CD4-positive, alpha-beta T cell (primary cell): ENCODE data around the gene MSGN1. TPM values are rescaled to one million over a fixed set of nuclear protein-coding genes. Genes with fewer than 3 reads are reported as not detected.

Source experiments
- ATAC-seq: fragments of 200-7000 bp; cut with Tn5 transposase; one replicate; pipeline ENCODE4 v1.10.0; 2022; ENCODE audit warnings: mild to moderate bottlenecking; ENCODE audit not compliant: poor library complexity
- CTCF ChIA-PET: fragments of 350-600 bp; sonication (Branson Sonifier 250); formaldehyde crosslinking; loops from one replicate; lab custom pipeline; 2021; ENCODE audit warnings: antibody characterized with exemption, inconsistent platforms; lab: Charles Lee
- POLR2A ChIA-PET: fragments of 350-600 bp; sonication (Branson Sonifier 250); formaldehyde crosslinking; loops from one replicate; lab custom pipeline; 2021; ENCODE audit warnings: antibody characterized with exemption, inconsistent platforms; lab: Charles Lee
- DNase-seq, 14 experiments: peaks; one replicate each; pipeline ENCODE4 v3.0.0-alpha.2; 2013 to 2020; ENCODE audit warnings: mixed read lengths in 2 of 14
- H3K27ac ChIP-seq, 2 donors: one replicate each; pipeline versions ENCODE4 v1.5.1 to v1.7.0; 2013; ENCODE audit warnings: low read length in 2 of 2, low read depth in 1 of 2, mild to moderate bottlenecking in 1 of 2
- H3K27me3 ChIP-seq, 2 experiments: 1 replicate in 1 of 2; 2 replicates in 1 of 2; pipeline versions ENCODE4 v1.6.1 to v1.7.0; 2013; ENCODE audit warnings: low read length in 2 of 2, control low read depth in 1 of 2, mild to moderate bottlenecking in 1 of 2, moderate library complexity in 1 of 2; ENCODE audit not compliant: insufficient read depth in 2 of 2, control insufficient read depth in 1 of 2
- H3K36me3 ChIP-seq: one replicate; pipeline ENCODE4 v1.6.1; 2013; ENCODE audit warnings: low read length, control low read depth; ENCODE audit not compliant: insufficient read depth
- H3K4me1 ChIP-seq: one replicate; pipeline ENCODE4 v1.6.1; 2013; ENCODE audit warnings: low read length, control low read depth; ENCODE audit not compliant: insufficient read depth
- H3K4me3 ChIP-seq: one replicate; pipeline ENCODE4 v1.5.1; 2013; ENCODE audit warnings: mild to moderate bottlenecking, low read length, moderate library complexity
- H3K9me3 ChIP-seq, 2 experiments: 1 replicate in 1 of 2; 2 replicates in 1 of 2; pipeline versions ENCODE4 v1.6.1 to v1.7.0; 2013; ENCODE audit warnings: low read length in 2 of 2, mild to moderate bottlenecking in 2 of 2, control low read depth in 1 of 2, moderate library complexity in 1 of 2; ENCODE audit not compliant: control insufficient read depth in 1 of 2, insufficient read depth in 1 of 2
- H3K27ac Mint-ChIP-seq: one replicate; pipeline ENCODE4 v1.8.0; 2020; ENCODE audit warnings: mixed read lengths
- H3K27me3 Mint-ChIP-seq: one replicate; pipeline ENCODE4 v1.8.0; 2021; ENCODE audit warnings: mixed read lengths
- H3K36me3 Mint-ChIP-seq: one replicate; pipeline ENCODE4 v1.8.0; 2021; ENCODE audit warnings: low read depth, mixed read lengths
- H3K4me1 Mint-ChIP-seq: one replicate; pipeline ENCODE4 v1.8.0; 2021; ENCODE audit warnings: low read depth, mixed read lengths
- H3K4me3 Mint-ChIP-seq: one replicate; pipeline ENCODE4 v1.8.0; 2020; ENCODE audit warnings: mild to moderate bottlenecking, mixed read lengths
- H3K9me3 Mint-ChIP-seq: one replicate; pipeline ENCODE4 v1.8.0; 2020; ENCODE audit warnings: mixed read lengths
- CTCF ChIP-seq: fragments of 200-600 bp; IDR thresholded peaks from one replicate; pipeline ENCODE4 v1.8.0; 2022; ENCODE audit warnings: antibody characterized with exemption, mild to moderate bottlenecking
- intact Hi-C, 2 experiments: fragments of 100-400 bp; cut with DNase I in 1 of 2; cut with micrococcal nuclease in 1 of 2; formaldehyde crosslinking; loops; one replicate each; pipeline versions ENCODE4 v1.15.1 to v1.9.0; 2023 to 2025; cut with DNase I, micrococcal nuclease
- total RNA-seq, 174 experiments: library from RNA in 2 of 174; stranded (reverse) in 2 of 174; gene quantifications; one replicate each; pipeline ENCODE4 v1.2.3 and lab custom pipeline; 2021 to 2026

MSGN1 gene
- total RNA-seq, 2 experiments from 2014 or later: not detected

DNA sequence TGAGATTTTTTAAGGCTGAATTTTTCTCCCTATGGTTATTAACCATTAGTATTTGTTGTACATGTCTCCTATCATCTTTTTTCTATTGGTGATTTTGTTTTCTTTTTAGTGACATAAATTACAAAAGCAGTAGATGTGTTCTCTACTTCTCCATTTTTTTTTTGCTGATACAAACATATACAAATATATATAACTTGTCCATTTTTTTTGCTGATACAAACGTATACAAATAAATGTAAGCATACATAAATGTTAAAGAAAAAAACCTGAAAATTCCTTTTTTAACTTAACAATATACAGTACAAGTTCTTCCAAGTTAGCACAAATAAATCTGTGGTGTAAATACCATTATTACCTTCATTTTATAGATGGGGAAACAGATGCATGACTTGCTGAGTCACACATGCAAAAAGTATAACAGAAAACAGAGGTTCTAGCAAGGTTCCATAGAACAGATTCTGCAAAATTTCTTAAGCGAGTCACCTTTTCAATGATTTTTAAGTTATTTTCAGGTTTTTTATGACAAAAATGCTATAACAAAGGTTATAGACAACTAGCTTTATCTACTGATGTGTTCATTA, 2.1 kb downstream of the MSGN1 start:
- no peaks in the 10 kb centered on the region for H3K36me3 Mint-ChIP-seq
- POLR2A ChIA-PET: no interaction called here

DNA sequence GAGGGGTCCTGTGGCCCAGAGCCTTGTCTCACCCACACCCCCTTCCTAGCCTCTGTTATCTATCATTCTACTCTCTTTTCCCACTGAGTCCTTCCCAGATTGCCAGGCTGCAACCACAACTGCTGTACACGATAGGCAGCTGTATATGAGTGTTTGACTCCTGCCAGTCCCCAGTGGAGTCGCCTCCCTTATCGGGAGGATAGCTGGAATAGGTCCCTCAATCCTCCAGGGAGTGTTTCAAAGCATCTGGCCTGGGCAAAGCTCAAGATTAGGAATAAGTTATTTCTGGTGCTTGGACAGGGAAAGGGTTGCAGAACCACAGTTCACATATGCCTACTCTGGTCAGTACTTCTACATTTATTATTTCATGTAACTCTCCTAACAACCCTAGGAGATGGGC, 4.8 kb downstream of the MSGN1 start:
- CTCF ChIA-PET: no interaction called here
- no peaks in the 10 kb centered on the region for H3K36me3 Mint-ChIP-seq
- Histone ChIP-seq H3K4me1 (peaks cover 2% of the 10 kb centered on the region), H3K36me3 (no peaks in the 10 kb centered on the region), H3K27ac (no peak overlapping the region), H3K4me3 (no peak overlapping the region), H3K9me3 (no peaks in the 10 kb centered on the region), H3K27me3 (peaks cover 0 to 4% of the 10 kb centered on the region in 2 experiments)
- POLR2A ChIA-PET: no interaction called here
- DNase-seq (no peak), ATAC-seq (no peak)
- H3K4me3 Mint-ChIP-seq: no peak overlapping the region
- H3K9me3 Mint-ChIP-seq: no peaks in the 10 kb centered on the region
- intact Hi-C loops: no loop called here
- H3K4me1 Mint-ChIP-seq: no peaks in the 10 kb centered on the region
- TF ChIP-seq CTCF: no peak
- peaks cover 32% of the 10 kb centered on the region for H3K27me3 Mint-ChIP-seq
- H3K27ac Mint-ChIP-seq: no peak overlapping the region

More for the DNA sequence above, 2.1 kb downstream of the MSGN1 start:
- Mint-ChIP-seq H3K9me3 (no peaks in the 10 kb centered on the region), H3K4me1 (no peaks in the 10 kb centered on the region), H3K4me3 (no peak overlapping the region), H3K27ac (no peak overlapping the region), H3K27me3 (peaks cover 30% of the 10 kb centered on the region)
- CTCF ChIA-PET: interaction anchor here (0.8 kb wide), 1 partner anchor 10 kb away, joined by 3 read pairs; no protein-coding TSS in a partner anchor
- DNase-seq: no peak
- Histone ChIP-seq H3K4me3 (no peak overlapping the region), H3K27me3 (peaks cover 0 to 4% of the 10 kb centered on the region in 2 experiments), H3K4me1 (peaks cover 2% of the 10 kb centered on the region), H3K9me3 (no peaks in the 10 kb centered on the region), H3K27ac (no peak overlapping the region), H3K36me3 (no peaks in the 10 kb centered on the region)
- intact Hi-C loops: no loop called here
- ATAC-seq: no peak
- no peak for TF ChIP-seq CTCF

- no peaks in the 10 kb centered on the region for H3K36me3 Mint-ChIP-seq
- no peak overlapping the region for H3K4me3 Mint-ChIP-seq
- no peaks in the 10 kb centered on the region for H3K4me1 Mint-ChIP-seq
- no peak for ATAC-seq
- Histone ChIP-seq H3K4me1 (peaks cover 2% of the 10 kb centered on the region), H3K27me3 (peaks cover 2 to 4% of the 10 kb centered on the region in 2 experiments), H3K27ac (no peak overlapping the region), H3K4me3 (no peak overlapping the region), H3K9me3 (no peaks in the 10 kb centered on the region), H3K36me3 (no peaks in the 10 kb centered on the region)
- POLR2A ChIA-PET: no interaction called here
- no peak for TF ChIP-seq CTCF
- no peaks in the 10 kb centered on the region for H3K9me3 Mint-ChIP-seq
- no peak overlapping the region for H3K27ac Mint-ChIP-seq
- H3K27me3 Mint-ChIP-seq: peaks cover 27% of the 10 kb centered on the region
- CTCF ChIA-PET: interaction anchor here (0.7 kb wide), 1 partner anchor 582 kb away, joined by 4 read pairs; no protein-coding TSS in a partner anchor
- intact Hi-C loops: no loop called here
- DNase-seq: no peak
These were observed 5.5 kb downstream of the MSGN1 start for GRCh38 chr2:17821535-17822444.
